AG09309 (cell line): ENCODE measurements around the gene CDC42BPG.

Source experiments
- DNase-seq: peaks from one replicate; pipeline ENCODE4 v3.0.0-alpha.2; 2010; ENCODE audit warnings: low read depth
- H3K4me3 ChIP-seq: 2 replicates; pipeline ENCODE4 v1.5.1; 2011; ENCODE audit warnings: mild to moderate bottlenecking, low read depth, low read length, moderate library complexity; ENCODE audit not compliant: control insufficient read depth
- TF ChIP-seq, protein P1 (sequence below): IDR thresholded peaks from 2 replicates; pipeline ENCODE4 v1.5.1; 2011; ENCODE audit warnings: mild to moderate bottlenecking, low read depth, low read length, inconsistent platforms; ENCODE audit not compliant: insufficient read depth, control insufficient read depth; ENCODE audit errors: missing control alignments

Gene CDC42BPG

DNA sequence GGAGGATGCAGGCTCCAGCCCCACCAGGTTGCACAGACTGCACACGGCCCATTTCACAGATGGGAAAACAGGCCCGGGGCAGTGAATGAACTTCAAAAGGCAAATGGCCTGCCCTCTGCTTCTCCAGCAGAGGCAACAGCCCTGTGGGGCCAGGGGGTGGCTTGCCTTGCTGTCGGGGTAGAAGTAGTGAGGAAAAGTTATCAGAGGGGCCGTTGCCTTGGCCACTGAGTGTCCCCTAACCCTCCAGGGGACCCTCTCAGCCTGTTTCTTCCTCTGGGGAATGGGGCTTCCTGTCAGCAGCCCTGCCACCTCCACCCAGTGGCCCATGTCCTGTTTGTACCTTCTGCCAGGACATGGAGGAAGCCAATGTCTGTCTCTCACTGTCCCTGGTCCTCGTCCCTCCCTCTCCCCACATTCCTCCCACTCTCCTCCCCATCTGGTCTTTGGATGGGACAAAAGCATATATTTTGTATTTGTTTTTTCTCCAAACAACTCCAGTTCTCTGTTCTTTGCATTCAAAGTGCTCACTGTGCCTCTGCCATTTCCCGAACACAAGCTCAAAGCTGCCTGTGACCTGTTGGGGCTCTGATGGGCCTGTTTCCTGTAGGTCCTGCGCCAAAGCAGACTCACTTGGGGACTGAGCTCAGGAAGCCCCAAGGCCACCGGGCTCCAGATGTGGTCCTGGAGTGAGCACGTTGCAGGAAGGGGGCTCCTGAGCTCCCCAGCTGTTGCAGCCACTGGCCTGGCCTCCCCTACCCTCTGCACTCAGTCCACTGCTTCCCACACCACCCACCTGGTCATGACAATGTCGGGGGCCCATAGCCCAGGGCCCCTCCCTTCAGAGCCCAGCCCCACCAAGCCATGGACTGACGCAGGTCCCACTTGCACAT lies 50.9 kb downstream of the CDC42BPG start:
- TF ChIP-seq, protein P1, sequence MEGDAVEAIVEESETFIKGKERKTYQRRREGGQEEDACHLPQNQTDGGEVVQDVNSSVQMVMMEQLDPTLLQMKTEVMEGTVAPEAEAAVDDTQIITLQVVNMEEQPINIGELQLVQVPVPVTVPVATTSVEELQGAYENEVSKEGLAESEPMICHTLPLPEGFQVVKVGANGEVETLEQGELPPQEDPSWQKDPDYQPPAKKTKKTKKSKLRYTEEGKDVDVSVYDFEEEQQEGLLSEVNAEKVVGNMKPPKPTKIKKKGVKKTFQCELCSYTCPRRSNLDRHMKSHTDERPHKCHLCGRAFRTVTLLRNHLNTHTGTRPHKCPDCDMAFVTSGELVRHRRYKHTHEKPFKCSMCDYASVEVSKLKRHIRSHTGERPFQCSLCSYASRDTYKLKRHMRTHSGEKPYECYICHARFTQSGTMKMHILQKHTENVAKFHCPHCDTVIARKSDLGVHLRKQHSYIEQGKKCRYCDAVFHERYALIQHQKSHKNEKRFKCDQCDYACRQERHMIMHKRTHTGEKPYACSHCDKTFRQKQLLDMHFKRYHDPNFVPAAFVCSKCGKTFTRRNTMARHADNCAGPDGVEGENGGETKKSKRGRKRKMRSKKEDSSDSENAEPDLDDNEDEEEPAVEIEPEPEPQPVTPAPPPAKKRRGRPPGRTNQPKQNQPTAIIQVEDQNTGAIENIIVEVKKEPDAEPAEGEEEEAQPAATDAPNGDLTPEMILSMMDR: no peak
- H3K4me3 ChIP-seq: no peak overlapping the region
- DNase-seq: no peak

DNA sequence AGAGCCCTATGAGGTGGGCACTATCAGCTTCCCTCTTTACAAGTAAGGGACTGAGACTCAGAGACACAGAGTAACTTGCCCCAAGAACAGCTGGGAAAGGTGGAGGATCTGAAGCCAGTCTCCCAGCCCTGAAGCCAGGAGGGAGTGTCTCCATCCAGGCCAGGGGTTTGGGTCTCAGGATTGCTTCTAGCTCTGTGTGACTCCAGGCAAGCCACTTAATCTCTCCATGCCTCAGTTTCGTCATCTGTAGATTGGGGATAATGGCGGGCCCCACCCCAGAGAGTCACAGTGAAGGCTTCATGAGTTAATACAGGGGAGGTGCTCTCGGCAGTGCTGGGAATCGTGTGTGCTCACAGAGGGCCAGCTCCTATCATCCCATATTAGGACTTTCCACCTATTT lies 52.0 kb downstream of the CDC42BPG start:
- no peak for DNase-seq
- TF ChIP-seq, protein P1: no peak
- no peak overlapping the region for H3K4me3 ChIP-seq

DNA sequence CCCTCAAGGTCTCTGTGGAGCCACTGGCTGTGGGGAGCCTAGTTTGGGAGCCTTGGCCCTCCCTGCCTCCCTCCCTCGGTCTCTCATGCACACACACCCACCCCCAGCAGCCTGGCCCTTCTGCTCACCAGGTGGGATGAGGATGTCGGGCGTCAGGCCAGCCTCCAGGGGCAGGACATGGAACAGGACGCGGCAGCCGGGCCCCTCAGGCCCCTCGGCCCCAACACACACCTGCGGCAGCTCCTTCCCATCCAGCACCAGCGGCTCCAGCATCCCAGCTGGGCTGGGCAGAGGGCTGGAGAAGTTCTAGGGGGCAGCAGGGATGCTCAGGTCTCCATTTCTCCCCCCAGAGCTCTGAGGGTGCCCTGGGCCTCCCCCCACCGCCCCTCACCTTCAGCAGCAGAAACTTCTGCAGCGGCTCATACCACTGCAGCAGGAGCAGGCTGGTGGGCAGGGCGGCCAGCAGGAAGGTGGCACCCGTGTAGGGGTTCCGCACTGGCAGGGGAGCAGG lies 52.6 kb downstream of the CDC42BPG start:
- no peak overlapping the region for H3K4me3 ChIP-seq
- no peak for DNase-seq
- TF ChIP-seq, protein P1: no peak

DNA sequence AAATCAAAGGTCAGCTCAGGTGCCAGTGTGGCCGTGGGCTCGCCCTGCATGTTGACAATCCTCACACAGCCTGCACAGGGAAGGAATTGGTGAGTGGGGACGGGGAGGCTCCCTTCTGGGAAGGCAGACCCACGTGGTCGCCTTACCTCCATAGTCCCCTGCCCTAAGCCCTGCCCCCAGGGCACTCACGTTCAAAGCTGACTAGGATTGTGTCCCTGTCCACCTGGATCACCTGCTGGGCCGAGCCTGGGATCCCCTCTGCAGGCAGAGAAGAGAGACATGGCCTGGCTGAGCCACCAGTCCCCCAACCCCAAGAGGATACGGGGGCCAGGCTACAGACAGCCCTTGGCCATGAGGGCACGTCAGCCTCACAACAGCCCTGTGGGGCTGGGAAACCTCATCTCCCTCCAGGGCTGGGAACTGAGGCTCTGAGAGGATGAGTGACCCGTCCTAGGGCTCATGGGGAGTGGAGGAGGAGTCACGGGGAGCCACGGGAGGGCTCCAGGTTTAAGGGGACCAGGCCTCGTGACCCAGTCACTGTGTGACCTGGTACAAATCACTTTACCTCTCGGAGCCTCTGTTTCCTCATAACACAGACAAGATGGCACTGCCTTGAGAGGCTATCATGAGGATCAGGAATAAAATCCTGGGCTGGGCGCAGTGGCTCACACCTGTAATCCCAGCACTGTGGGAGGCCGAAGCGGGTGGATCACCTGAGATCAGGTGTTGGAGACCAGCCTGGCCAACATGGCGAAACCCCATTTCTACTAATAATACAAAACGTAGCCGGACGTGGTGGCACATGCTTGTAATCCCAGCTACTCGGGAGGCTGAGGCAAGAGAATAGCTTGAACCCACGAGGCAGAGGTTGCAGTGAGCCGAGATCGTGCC lies 54.0 kb downstream of the CDC42BPG start:
- TF ChIP-seq, protein P1: no peak
- H3K4me3 ChIP-seq: no peak overlapping the region
- no peak for DNase-seq

DNA sequence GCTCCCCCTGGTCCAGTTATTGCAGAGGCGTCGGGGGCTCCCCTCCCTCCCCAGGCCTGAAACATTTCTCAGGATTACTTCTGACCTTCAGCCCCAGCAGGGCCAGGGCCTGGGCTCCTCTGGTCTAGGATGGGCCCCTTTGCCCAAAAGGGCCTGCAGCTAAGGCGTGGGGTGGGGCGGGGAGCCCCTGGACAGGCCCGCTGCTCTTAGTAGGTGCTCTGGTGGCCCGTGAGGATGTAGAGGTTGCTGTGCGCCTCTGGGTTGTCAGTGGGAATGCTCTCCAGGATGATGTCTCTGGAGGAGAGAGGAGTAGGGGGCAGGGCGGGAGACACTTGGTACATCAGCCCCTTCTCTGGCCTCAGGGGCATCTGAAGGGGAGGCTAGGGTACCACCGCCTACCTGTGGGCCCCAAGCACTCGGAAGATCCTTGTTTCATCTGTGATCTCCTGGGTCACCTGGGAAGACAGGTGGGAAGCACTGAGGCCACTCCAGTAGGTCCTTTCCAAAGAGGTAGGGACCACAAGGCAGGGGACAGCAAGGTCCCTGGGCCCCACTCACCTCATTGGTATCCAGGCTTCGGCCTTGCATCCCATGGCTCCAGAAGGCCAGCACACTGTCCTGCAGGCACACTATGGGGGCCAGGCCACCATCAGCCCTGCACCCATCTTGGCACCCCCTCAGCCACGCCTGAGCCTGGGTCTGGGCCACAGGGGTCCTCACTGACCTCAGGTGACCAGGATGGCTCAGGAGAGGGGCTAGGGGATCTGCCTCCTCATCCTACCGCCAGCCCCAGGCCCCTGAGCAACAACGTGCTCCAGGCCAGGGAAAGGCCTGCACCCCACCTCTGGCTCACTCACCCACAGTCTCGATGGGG lies 54.9 kb downstream of the CDC42BPG start:
- H3K4me3 ChIP-seq: no peak overlapping the region
- DNase-seq: no peak
- TF ChIP-seq, protein P1: no peak
